ENCODE results near the gene FILIP1. TPM values are rescaled to one million over a fixed set of nuclear protein-coding genes. Genes with fewer than 3 reads are reported as not detected.

FILIP1 gene
- total and polyA plus RNA-seq, 2 donors from 2014 or later: 0.80 to 4.6 TPM

- DNase-seq (no peak), FAIRE-seq (no peak)
- Histone ChIP-seq H3K4me1 (ENCODE audit: control insufficient read depth in 2 of 3, insufficient read depth in 2 of 3, low read depth in 1 of 3, low read length in 3 of 3) (peaks cover 0 to 11% (median 5%) of the 10 kb centered on the region in 3 donors), H3K4me3 (ENCODE audit: low read length in 3 of 3) (no peak overlapping the region), H3K9ac (ENCODE audit: low read length in 3 of 3) (no peak overlapping the region), H3K36me3 (ENCODE audit: control insufficient read depth in 2 of 3, insufficient read depth in 3 of 3, low read length in 3 of 3) (peaks cover 0 to 2% (median 0%) of the 10 kb centered on the region in 3 donors), H3K9me3 (ENCODE audit: control insufficient read depth in 2 of 3, insufficient read depth in 1 of 3, low read length in 3 of 3) (no peaks in the 10 kb centered on the region), H3K27ac (ENCODE audit: low read depth in 2 of 2, low read length in 2 of 2) (no peak overlapping the region), H3K27me3 (ENCODE audit: control insufficient read depth, insufficient read depth, low read length) (no peaks in the 10 kb centered on the region)
- intact Hi-C loops (cut with DNase I): no loop called here
- no peak for TF ChIP-seq CTCF (IDR thresholded peaks at IDR 0.05; ENCODE audit: borderline replicate concordance, extremely low read depth, insufficient read depth)
Observed at GRCh38 chr6:75268988-75269354, 224.6 kb downstream of the FILIP1 start.

GRCh38 chr6:75268121-75268987 lies 225.2 kb downstream of the FILIP1 start:
- DNase-seq (no peak), FAIRE-seq (no peak)
- Histone ChIP-seq H3K4me3 (ENCODE audit: low read length in 3 of 3) (no peak overlapping the region), H3K4me1 (ENCODE audit: control insufficient read depth in 2 of 3, insufficient read depth in 2 of 3, low read depth in 1 of 3, low read length in 3 of 3) (peaks cover 0 to 8% (median 5%) of the 10 kb centered on the region in 3 donors), H3K27ac (ENCODE audit: low read depth in 2 of 2, low read length in 2 of 2) (no peak overlapping the region), H3K36me3 (ENCODE audit: control insufficient read depth in 2 of 3, insufficient read depth in 3 of 3, low read length in 3 of 3) (peaks cover 0 to 2% (median under 1%) of the 10 kb centered on the region in 3 donors), H3K9me3 (ENCODE audit: control insufficient read depth in 2 of 3, insufficient read depth in 1 of 3, low read length in 3 of 3) (no peaks in the 10 kb centered on the region), H3K27me3 (ENCODE audit: control insufficient read depth, insufficient read depth, low read length) (no peaks in the 10 kb centered on the region), H3K9ac (ENCODE audit: low read length in 3 of 3) (peak overlapping the region in 1 of 3 donors; percentile 31)
- no peak for TF ChIP-seq CTCF (IDR thresholded peaks at IDR 0.05; ENCODE audit: borderline replicate concordance, extremely low read depth, insufficient read depth)
- intact Hi-C loops (cut with DNase I): no loop called here

- Histone ChIP-seq H3K9ac (ENCODE audit: low read length in 3 of 3) (peak overlapping the region in 2 of 3 donors; percentile 21 to 37), H3K36me3 (ENCODE audit: control insufficient read depth in 2 of 3, insufficient read depth in 3 of 3, low read length in 3 of 3) (peaks cover 0 to 6% (median 2%) of the 10 kb centered on the region in 3 donors), H3K4me3 (ENCODE audit: low read length in 3 of 3) (no peak overlapping the region), H3K27ac (ENCODE audit: low read depth in 2 of 2, low read length in 2 of 2) (no peak overlapping the region), H3K9me3 (ENCODE audit: control insufficient read depth in 2 of 3, insufficient read depth in 1 of 3, low read length in 3 of 3) (no peaks in the 10 kb centered on the region), H3K4me1 (ENCODE audit: control insufficient read depth in 2 of 3, insufficient read depth in 2 of 3, low read depth in 1 of 3, low read length in 3 of 3) (peaks cover 0 to 8% (median 5%) of the 10 kb centered on the region in 3 donors), H3K27me3 (ENCODE audit: control insufficient read depth, insufficient read depth, low read length) (no peaks in the 10 kb centered on the region)
- no peak for TF ChIP-seq CTCF (IDR thresholded peaks at IDR 0.05; ENCODE audit: borderline replicate concordance, extremely low read depth, insufficient read depth)
- DNase-seq (no peak), FAIRE-seq (no peak)
- intact Hi-C loops (cut with DNase I): no loop called here
Observed at GRCh38 chr6:75267461-75267860, 226.1 kb downstream of the FILIP1 start.

Data from kidney (tissue), 14 donors.